HG03103 (cell line): ENCODE data around the gene ZNF790.
"Not testable (repeated sequence)": the region's sequence is repeated elsewhere in the genome, so short reads cannot be mapped to it uniquely, and the experiment has no call there.

Experiments used
- ATAC-seq: cut with Tn5 transposase; IDR thresholded peaks from one replicate; pipeline ENCODE4 v1.9.1; 2021; ENCODE audit warnings: low read depth; ENCODE audit not compliant: unreplicated experiment

ZNF790 gene

DNA sequence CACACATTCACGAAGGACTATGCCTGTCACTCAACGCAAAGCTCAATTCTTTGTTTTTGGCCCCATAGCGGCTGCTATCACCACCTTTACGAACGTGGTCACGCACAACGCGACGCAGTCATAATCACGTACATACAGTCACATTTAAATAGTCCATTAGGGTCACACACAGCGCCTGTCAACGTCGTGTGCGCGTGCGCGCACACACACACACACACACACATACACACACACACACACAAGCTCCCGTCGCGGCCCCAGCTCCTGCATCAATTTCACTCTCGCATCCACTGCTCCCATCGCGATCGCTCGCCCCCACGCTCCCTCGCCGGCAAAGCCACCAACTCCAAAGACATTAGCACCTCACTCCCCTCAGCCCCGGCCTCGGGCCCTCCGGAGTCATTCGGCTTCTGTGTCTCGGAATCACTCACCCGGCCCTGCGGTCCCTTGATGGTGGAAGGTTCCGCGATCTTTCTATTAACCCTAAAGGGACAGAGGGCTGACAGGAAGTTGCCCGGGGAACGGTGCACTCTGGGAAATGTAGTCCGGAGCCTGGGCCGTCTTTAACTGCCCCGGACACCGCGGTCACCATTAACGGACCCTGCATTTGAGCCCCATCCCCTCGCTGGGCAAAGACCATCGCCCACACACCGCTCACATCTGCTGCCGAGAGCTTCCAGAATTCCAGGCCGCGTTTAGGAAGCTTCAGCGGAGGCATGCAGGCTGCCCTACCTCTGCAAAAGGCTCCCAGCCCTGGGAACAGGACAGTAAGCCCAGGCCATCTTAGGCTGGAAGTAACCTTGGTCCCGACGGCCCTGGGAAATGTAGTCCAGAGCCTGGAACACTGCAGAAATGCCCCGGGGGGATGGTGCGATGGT lies at the start of gene ZNF790:
Gene ZNF790 (minus strand): TSS at position 482 of the 878 bp plus-strand sequence. CDS start 12,768 bp downstream, outside the sequence.
- peak; percentile 67 for ATAC-seq

DNA sequence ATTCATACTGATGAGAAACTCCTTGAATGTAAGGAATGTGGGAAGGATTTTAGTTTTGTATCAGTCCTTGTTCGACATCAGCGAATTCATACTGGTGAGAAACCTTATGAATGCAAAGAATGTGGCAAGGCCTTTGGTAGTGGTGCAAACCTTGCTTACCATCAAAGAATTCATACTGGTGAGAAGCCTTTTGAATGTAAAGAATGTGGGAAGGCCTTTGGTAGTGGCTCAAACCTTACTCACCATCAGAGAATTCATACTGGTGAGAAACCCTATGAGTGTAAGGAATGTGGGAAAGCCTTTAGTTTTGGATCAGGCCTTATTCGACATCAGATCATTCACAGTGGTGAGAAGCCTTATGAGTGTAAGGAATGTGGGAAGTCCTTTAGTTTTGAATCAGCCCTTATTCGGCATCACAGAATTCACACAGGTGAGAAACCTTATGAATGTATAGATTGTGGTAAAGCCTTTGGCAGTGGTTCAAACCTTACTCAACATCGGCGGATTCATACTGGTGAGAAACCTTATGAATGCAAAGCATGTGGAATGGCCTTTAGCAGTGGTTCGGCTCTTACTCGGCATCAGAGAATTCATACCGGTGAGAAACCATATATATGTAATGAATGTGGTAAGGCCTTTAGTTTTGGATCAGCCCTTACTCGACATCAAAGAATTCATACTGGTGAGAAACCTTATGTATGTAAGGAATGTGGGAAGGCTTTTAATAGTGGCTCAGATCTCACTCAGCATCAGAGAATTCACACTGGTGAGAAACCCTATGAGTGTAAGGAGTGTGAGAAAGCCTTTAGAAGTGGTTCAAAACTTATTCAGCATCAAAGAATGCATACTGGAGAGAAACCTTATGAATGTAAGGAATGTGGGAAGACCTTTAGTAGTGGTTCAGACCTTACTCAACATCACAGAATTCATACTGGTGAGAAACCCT lies 39.1 kb upstream of the ZNF790 start:
- ATAC-seq, result no peak

- ATAC-seq, result no peak
Measured at GRCh38 chr19:36851898-36852297, 13.7 kb upstream of the ZNF790 start.

- ATAC-seq, result peak; percentile 79
Measured at GRCh38 chr19:36850559-36851442, 12.6 kb upstream of the ZNF790 start, which contains the start of gene ZNF345. Gene ZNF345, plus strand, starts transcription at chr19:36850876. Its CDS starts 25,955 bp downstream, at chr19:36876831.

- ATAC-seq, result peak; percentile 86
Measured at GRCh38 chr19:36849701-36850558, 11.7 kb upstream of the ZNF790 start.

DNA sequence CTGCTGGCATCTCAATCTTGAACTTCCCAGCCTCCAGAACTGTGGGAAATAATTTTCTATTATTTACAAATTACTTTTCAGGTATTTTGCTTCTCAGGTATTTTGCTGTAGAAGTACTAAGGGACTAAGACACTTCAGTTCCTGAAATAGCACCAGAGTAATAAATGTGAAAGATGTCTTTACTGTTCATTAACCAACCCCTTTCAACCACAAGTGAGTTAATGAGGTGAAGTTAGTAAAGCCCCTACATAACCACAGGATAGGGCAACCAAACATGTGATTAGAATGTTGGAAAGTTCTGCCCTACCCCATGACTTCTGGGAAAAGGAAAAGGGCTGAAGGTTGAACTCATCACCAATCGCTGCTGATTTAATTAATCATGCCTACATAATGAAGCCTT lies 9.8 kb upstream of the ZNF790 start:
- ATAC-seq, result no peak

- no peak for ATAC-seq
Measured at GRCh38 chr19:36838784-36839324, 667 bp upstream of the ZNF790 start.

DNA sequence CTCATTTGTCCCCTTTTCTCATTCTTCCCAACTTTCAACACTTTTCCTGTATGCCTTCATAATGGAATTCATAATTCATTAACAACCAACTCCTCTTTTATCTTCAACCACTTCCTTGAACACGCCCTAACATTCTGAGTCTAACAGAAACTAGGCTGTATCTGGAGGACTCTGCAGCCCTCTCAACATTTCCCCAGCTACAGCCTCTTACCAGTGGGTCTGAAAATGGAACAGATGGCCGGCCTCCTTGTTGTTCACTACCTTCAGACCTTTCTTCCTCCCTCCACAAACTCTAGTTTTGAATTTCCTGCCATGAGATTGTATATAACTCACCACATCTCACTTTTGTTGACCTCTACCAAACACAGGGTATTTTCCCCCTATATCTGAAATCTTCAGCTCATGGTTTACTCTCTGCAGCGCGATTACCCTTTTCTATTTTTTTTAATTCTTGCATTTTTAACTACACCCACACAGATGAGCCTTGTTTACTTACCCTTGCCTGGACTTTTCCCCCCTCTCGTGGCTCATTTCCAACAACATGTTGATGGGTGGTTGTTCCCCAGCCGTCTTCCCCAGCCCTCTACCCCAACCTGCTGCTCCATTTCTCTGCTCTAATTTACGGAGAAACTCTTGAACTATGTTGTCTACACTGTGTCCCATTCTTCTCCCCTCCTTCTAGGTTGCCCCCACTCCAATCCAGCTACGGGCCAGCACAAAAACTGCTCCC lies 846 bp downstream of the ZNF790 start:
- ATAC-seq, result no peak

DNA sequence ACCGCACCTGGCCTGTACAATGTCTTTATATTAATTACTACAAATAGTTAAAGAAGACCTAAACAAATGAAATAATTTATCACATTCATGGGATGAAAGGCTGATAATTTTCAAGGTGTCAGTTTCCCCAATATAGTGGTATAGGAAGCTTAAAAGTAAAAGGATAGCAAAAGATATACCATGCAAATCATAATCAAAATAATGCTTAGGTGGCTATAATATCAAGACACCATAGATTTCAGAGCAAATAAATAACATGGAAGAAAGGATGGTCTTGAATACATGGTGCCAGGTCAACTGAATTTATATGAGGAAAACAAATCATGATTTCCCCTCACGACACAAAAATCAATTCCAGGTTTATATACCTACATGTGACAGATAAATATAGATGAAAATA lies 4.8 kb downstream of the ZNF790 start:
- ATAC-seq, result no peak

- ATAC-seq, result no peak
Measured at GRCh38 chr19:36821758-36822157, 16.4 kb downstream of the ZNF790 start.

GRCh38 chr19:36819130-36819630 lies 19.0 kb downstream of the ZNF790 start:
- no peak for ATAC-seq

DNA sequence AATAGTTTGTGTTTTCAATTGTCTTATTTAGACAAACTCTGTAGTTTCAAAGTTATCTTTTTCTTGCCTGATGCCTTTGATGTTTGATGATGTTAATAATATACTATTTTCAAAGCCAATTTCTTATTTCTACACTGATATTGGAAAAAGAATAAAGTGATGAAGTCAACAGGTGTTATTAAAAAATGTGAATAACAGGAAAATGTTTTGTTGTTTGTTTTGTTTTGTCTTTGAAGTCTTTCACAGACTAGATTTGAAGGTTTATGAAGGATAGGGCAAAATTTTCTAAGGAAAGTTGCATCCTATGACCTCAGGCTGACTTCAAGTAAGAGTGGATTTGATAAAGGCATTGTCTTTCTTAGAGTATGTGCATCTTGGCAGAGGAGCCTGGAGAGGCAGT lies 31.2 kb downstream of the ZNF790 start:
- no peak for ATAC-seq

GRCh38 chr19:36805364-36805763 lies 32.8 kb downstream of the ZNF790 start:
- no peak for ATAC-seq

- ATAC-seq, result no peak
Measured at GRCh38 chr19:36797786-36798108, 40.4 kb downstream of the ZNF790 start.

DNA sequence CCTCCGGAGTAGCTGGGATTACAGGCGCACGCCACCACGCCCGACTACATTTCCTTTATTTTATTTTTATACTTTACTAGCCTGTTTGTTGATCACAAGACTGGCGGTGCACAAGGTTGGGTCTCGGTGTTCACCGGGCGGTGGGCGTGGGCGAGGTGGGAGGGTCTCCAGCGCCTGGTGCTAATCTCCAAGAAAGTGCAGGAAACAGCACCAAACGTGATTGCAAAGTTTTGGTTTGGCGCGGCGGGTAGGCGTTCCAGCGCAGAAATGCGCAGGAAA lies 41.5 kb downstream of the ZNF790 start:
- no peak for ATAC-seq

GRCh38 chr19:36791420-36792141 lies 46.6 kb downstream of the ZNF790 start:
- not testable (repeated sequence) for ATAC-seq

DNA sequence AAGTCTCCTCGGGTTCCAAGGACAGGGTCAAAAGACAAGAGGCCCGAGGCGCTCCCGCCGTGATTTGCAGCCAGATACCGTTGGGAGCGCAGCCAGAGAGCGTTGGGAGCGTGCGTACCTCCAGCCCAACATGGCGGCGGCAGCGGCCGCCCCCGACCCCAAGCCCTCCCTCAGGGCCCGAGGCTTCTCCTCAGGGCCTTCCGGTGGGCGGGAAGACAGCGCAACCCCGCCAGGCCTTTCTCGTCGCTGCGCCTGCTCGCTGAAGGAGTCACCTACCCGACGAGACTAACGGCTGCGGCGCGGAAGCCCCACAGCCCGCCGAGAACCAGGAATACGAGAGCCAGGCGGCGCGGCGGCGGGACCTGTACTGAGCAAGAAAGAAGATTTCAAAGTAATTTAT lies 62.4 kb downstream of the ZNF790 start:
- ATAC-seq, result no peak

DNA sequence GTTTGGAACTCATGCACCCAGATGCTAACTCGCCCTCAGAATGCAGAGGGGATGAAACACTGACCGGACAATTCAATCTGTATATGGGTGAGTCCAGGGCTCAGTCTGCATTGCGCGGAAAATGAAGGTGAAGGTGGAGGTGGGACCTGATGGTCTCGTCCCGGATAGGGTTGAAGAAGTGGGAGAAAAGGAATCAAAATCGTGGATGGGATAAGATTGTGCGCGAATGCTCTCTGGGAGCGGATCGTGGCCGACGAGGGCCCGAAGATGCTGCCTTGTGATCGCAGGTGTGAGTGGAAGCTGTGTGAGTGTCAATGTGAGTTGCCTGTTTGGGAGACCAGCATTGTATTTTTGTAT lies 65.0 kb downstream of the ZNF790 start:
- ATAC-seq, result no peak
